ENCODE data around the gene RPS23. TPM values are rescaled to one million over a fixed set of nuclear protein-coding genes. Genes with fewer than 3 reads are reported as not detected.

The RPS23 gene
- total RNA-seq, 4 donors from 2014 or later, result 1,761 to 4,479 (median 3,421) TPM

- H3K4me3 ChIP-seq, result no peak overlapping the region
- TF ChIP-seq POLR2AphosphoS5 (IDR thresholded peaks at IDR 0.05), result no peak
- TF ChIP-seq, protein P1, sequence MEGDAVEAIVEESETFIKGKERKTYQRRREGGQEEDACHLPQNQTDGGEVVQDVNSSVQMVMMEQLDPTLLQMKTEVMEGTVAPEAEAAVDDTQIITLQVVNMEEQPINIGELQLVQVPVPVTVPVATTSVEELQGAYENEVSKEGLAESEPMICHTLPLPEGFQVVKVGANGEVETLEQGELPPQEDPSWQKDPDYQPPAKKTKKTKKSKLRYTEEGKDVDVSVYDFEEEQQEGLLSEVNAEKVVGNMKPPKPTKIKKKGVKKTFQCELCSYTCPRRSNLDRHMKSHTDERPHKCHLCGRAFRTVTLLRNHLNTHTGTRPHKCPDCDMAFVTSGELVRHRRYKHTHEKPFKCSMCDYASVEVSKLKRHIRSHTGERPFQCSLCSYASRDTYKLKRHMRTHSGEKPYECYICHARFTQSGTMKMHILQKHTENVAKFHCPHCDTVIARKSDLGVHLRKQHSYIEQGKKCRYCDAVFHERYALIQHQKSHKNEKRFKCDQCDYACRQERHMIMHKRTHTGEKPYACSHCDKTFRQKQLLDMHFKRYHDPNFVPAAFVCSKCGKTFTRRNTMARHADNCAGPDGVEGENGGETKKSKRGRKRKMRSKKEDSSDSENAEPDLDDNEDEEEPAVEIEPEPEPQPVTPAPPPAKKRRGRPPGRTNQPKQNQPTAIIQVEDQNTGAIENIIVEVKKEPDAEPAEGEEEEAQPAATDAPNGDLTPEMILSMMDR (IDR thresholded peaks at IDR 0.05), result no peak
- H3K4me1 ChIP-seq, result no peaks in the 10 kb centered on the region
- WGBS, result 87% methylated on average over 4 of the region's 4 CpGs
- no peak overlapping the region for H3K27ac ChIP-seq
- H3K36me3 ChIP-seq, result peaks cover 11% of the 10 kb centered on the region
- no peaks in the 10 kb centered on the region for H3K9me3 ChIP-seq
- DNase-seq (ENCODE audit: low spot score in 2 of 2), result no peak
- H3K27me3 ChIP-seq, result no peaks in the 10 kb centered on the region
Measured at GRCh38 chr5:82309091-82309531, 31.0 kb upstream of the RPS23 start.

- Histone ChIP-seq H3K4me1 (no peaks in the 10 kb centered on the region), H3K36me3 (peaks cover 11% of the 10 kb centered on the region), H3K4me3 (no peak overlapping the region), H3K27me3 (no peaks in the 10 kb centered on the region), H3K9me3 (no peaks in the 10 kb centered on the region), H3K27ac (no peak overlapping the region)
- WGBS, result 97% methylated on average over 1 of the region's 1 CpG
- TF ChIP-seq POLR2AphosphoS5 (IDR thresholded peaks at IDR 0.05), result no peak
- no peak for TF ChIP-seq EP300 (IDR thresholded peaks at IDR 0.05)
- no peak for DNase-seq (ENCODE audit: low spot score in 2 of 2)
Measured at GRCh38 chr5:82308416-82308815, 30.3 kb upstream of the RPS23 start.

DNA sequence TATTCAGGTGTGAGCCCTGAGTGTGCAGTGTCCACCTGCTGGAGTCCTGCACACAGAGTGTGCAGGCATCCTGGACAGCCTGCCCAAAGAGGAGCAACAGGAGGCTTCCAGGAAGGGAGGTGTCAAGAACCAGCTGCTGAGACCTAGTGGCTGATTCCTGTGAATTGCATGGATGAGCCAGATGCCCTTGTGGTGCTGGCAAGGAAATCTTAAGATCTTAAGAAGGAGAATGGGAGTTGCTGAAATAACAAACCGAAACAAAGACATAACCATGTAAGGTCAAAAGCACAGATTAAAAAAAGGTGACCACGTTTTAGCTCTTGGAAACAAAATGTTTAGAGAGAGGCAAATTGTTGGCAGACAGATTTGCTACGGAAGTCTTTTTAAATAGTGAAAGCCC, 29.3 kb upstream of the RPS23 start:
- no peak for DNase-seq (ENCODE audit: low spot score in 2 of 2)
- Histone ChIP-seq H3K27me3 (no peaks in the 10 kb centered on the region), H3K27ac (no peak overlapping the region), H3K4me3 (no peak overlapping the region), H3K9me3 (no peaks in the 10 kb centered on the region), H3K36me3 (peaks cover 11% of the 10 kb centered on the region), H3K4me1 (no peaks in the 10 kb centered on the region)
- TF ChIP-seq POLR2AphosphoS5 (IDR thresholded peaks at IDR 0.05), result no peak
- WGBS, result 57% methylated on average over 3 of the region's 3 CpGs

- no peaks in the 10 kb centered on the region for H3K27me3 ChIP-seq
- no peak overlapping the region for H3K4me3 ChIP-seq
- no peak overlapping the region for H3K27ac ChIP-seq
- no peaks in the 10 kb centered on the region for H3K9me3 ChIP-seq
- no peak for TF ChIP-seq POLR2AphosphoS5 (IDR thresholded peaks at IDR 0.05)
- TF ChIP-seq POLR2A (IDR thresholded peaks at IDR 0.05), result no peak
- TF ChIP-seq, protein P1 (IDR thresholded peaks at IDR 0.05), result no peak
- peaks cover 11% of the 10 kb centered on the region for H3K36me3 ChIP-seq
- H3K4me1 ChIP-seq, result no peaks in the 10 kb centered on the region
- WGBS, result 79% methylated on average over 2 of the region's 2 CpGs
- DNase-seq (ENCODE audit: low spot score in 2 of 2), result no peak
Measured at GRCh38 chr5:82306151-82306550, 28.0 kb upstream of the RPS23 start.

GRCh38 chr5:82301190-82301589, 23.0 kb upstream of the RPS23 start:
- Histone ChIP-seq H3K9me3 (no peaks in the 10 kb centered on the region), H3K4me1 (no peaks in the 10 kb centered on the region), H3K4me3 (no peak overlapping the region), H3K27me3 (no peaks in the 10 kb centered on the region), H3K36me3 (peaks cover 3% of the 10 kb centered on the region), H3K27ac (no peak overlapping the region)
- 90% methylated on average over 3 of the region's 3 CpGs for WGBS
- TF ChIP-seq EP300 (IDR thresholded peaks at IDR 0.05) (no peak), POLR2AphosphoS5 (IDR thresholded peaks at IDR 0.05) (no peak), POLR2A (IDR thresholded peaks at IDR 0.05) (no peak)
- TF ChIP-seq, protein P1 (IDR thresholded peaks at IDR 0.05), result no peak
- no peak for DNase-seq (ENCODE audit: low spot score in 2 of 2)

DNA sequence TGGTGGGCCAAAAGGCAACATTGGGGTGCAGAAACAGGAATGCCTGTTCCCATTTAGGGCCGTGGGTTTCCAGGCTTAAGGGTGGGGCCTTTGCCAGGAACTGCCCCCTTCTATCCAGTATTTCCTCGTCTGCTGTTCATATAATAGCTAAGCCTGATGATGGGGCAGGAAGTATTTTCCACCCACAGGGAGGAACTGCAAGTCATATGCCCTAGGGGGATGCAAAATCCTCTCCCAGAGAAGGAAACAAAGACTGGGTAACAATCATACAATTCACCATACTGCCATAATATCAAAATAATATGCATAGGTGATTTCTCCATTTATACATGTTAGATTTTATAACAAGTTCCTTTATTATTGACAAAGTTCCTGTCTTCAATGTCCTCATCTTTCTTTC, 20.5 kb upstream of the RPS23 start:
- no peak overlapping the region for H3K27ac ChIP-seq
- H3K27me3 ChIP-seq, result no peaks in the 10 kb centered on the region
- WGBS, result 42% methylated on average over 2 of the region's 2 CpGs
- H3K4me1 ChIP-seq, result no peaks in the 10 kb centered on the region
- no peaks in the 10 kb centered on the region for H3K9me3 ChIP-seq
- H3K36me3 ChIP-seq, result no peaks in the 10 kb centered on the region
- no peak overlapping the region for H3K4me3 ChIP-seq
- TF ChIP-seq EP300 (IDR thresholded peaks at IDR 0.05) (no peak), POLR2AphosphoS5 (IDR thresholded peaks at IDR 0.05) (no peak), POLR2A (IDR thresholded peaks at IDR 0.05) (no peak)
- TF ChIP-seq, protein P1 (IDR thresholded peaks at IDR 0.05), result no peak
- no peak for DNase-seq (ENCODE audit: low spot score in 2 of 2)
